ENCODE results near the gene FCGR2B.
"Not testable (repeated sequence)": the region's sequence is repeated elsewhere in the genome, so short reads cannot be mapped to it uniquely, and the experiment has no call there.

- not testable (repeated sequence) for TF ChIP-seq POLR2AphosphoS5 (IDR thresholded peaks at IDR 0.05; ENCODE audit: low read depth, low read length); FOXJ3 (CRISPR knock-in tag; IDR thresholded peaks at IDR 0.05); TCF12 (IDR thresholded peaks at IDR 0.05); JUND (IDR thresholded peaks at IDR 0.05)
These were observed 4.4 kb upstream of the FCGR2B start for GRCh38 chr1:161658524-161658923.

All from SK-N-SH (cell line).